ENCODE results near the gene MED7.
A peak's percentile ranks its signal among the peaks of the same experiment; 100 is the strongest.

MED7 gene

DNA sequence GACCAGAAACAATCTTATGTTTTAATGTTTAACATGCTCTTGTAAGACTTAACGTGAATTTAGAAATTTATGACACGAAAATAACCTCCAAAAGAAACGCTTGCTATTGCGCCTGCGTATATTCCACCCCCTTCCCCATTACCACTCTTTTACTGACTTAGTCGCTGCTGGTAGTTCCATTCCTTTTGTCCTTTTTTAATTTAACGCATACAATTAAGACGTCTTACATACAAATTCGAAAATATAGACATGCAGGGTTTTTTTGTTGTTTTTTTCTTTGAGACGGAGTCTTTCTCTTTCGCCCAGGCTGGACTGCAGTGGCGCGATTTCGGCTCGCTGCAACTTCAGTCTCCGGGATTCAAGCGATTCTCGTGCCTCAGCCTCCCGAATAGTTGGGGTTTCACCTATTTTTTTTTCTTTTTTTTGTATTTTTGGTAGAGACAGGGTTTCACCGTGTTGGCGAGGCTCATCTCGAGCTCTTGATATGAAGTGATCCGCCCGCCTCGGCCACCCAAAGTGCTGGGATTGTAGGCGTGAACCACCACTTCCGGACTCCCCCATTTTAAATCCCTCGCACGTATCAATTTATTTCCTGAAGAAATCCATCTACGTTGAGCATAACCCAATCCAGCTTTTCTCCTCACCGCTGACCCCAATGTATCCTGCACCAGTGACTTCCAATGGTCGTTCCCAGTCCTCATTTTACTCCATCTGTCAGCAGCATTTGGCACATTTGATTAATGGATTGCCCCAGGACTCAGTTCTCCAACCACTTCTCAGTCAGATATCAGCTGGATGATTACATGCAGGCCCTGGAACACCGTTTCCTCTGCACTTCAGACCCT is 684 bp upstream of the MED7 start:
- H3K27ac ChIP-seq = peak overlapping the region; percentile 84
- TF ChIP-seq, protein P1, sequence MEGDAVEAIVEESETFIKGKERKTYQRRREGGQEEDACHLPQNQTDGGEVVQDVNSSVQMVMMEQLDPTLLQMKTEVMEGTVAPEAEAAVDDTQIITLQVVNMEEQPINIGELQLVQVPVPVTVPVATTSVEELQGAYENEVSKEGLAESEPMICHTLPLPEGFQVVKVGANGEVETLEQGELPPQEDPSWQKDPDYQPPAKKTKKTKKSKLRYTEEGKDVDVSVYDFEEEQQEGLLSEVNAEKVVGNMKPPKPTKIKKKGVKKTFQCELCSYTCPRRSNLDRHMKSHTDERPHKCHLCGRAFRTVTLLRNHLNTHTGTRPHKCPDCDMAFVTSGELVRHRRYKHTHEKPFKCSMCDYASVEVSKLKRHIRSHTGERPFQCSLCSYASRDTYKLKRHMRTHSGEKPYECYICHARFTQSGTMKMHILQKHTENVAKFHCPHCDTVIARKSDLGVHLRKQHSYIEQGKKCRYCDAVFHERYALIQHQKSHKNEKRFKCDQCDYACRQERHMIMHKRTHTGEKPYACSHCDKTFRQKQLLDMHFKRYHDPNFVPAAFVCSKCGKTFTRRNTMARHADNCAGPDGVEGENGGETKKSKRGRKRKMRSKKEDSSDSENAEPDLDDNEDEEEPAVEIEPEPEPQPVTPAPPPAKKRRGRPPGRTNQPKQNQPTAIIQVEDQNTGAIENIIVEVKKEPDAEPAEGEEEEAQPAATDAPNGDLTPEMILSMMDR (conservative IDR thresholded peaks at IDR 0.05) = no peak
- TF ChIP-seq ZFX (IDR thresholded peaks at IDR 0.05) = no peak

- TF ChIP-seq, protein P1 (conservative IDR thresholded peaks at IDR 0.05) = no peak
- TF ChIP-seq ZFX (IDR thresholded peaks at IDR 0.05) = no peak
- H3K27ac ChIP-seq = no peak overlapping the region
These were observed 5.0 kb downstream of the MED7 start for GRCh38 chr5:157137691-157138090.

DNA sequence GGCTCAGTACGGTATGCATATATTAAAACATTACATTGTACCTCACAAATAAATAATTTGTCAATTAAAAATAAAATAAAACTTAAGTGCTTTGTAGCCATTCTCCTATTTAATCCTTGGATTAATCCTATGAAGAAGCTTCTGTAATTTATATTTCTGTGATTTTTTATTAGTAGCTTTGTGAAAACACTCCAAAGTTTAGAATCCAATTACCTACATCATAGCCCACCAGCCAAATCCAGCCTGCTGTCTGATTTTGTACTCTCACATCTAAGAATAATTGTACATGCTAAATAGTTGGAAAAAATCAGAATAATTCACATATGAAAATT is 10.4 kb downstream of the MED7 start:
- H3K27ac ChIP-seq = no peak overlapping the region
- no peak for TF ChIP-seq ZFX (IDR thresholded peaks at IDR 0.05)
- TF ChIP-seq, protein P1 (conservative IDR thresholded peaks at IDR 0.05) = peak; percentile 53

DNA sequence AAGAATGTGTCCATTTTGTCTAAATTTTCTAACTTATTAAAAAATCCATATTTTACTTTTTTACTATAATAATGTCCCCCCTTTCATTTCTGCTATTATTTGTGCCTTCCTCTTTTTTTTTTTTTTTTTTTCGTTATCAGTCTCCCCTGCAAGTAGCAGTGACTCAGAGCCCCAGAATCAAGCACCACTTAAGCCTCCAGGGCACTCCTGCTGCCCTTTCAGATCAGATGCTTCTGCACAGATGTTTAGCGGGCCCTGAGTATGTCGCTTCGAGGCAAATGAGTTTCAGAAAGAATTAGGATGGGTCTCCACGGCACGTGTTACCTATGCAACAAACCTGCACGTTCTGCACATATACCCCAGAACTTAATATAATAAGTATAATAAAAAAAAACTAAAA is 11.7 kb downstream of the MED7 start:
- TF ChIP-seq, protein P1 (conservative IDR thresholded peaks at IDR 0.05) = no peak
- no peak for TF ChIP-seq ZFX (IDR thresholded peaks at IDR 0.05)
- H3K27ac ChIP-seq = no peak overlapping the region

DNA sequence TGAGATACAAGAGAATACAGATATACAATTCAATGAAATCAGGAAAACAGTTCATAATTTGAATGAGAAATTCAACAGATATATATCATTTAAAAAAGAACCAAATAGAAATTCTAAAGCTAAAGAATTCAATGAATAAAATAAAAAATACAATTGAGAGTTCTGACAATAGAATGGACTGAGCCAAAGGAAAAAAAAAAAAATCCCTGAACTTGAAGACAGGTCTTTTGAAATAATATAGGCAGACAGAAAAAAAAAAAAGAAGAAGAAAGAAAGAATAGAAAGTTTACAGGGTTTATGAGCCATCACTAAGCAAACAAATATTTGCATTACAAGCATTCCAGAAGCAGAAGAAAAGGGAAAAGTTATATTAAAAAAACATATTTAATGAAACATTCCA is 21.0 kb downstream of the MED7 start:
- TF ChIP-seq ZFX (IDR thresholded peaks at IDR 0.05) = no peak
- TF ChIP-seq, protein P1 (conservative IDR thresholded peaks at IDR 0.05) = no peak
- no peak overlapping the region for H3K27ac ChIP-seq

DNA sequence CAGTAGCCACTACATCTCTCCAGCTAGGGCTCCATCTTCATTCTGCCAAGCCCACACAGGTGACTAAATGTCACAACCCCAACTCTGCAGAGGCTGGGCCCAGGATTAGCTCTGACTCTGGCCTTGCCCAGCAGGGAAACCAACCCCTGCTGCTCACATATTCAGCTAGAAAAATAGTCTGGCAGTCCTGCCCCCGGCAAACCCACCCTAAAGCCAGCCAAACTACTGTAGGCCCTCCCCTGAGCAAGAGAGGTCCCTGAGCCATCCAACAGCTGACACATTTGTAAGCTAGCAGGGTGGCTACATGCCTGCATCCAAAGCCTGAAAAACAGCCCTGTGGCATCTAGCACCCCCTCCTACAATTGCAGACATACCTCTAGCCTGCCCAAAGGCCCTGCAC is 22.6 kb downstream of the MED7 start:
- no peak overlapping the region for H3K27ac ChIP-seq
- TF ChIP-seq, protein P1 (conservative IDR thresholded peaks at IDR 0.05) = no peak
- no peak for TF ChIP-seq ZFX (IDR thresholded peaks at IDR 0.05)

DNA sequence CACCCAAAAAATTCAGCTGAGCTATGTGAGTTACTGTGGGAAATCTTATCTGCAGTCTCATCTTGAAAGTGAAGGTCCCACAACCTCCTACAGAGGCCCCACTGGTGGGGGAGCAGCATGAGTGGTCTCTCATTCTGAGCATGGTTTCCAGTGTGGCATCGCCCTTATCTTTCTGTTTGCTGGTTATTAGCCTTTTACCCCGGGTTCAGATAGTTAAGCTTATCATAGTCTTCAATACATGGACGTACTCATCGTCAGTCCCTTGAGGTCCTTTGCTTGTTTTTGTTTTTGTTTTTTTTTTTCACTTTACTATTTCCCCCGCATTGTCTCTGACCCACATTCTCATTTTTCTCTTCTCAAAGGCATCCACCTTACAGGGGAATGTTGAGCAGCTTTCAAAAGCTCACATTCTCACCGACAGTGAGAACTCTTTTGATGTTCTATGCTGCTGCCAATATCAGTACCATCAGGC is 26.1 kb downstream of the MED7 start:
- no peak overlapping the region for H3K27ac ChIP-seq
- TF ChIP-seq, protein P1 (conservative IDR thresholded peaks at IDR 0.05) = no peak
- no peak for TF ChIP-seq ZFX (IDR thresholded peaks at IDR 0.05)

Data from C4-2B (cell line).